ENCODE measurements around the gene FAM78B.

Gene FAM78B

DNA sequence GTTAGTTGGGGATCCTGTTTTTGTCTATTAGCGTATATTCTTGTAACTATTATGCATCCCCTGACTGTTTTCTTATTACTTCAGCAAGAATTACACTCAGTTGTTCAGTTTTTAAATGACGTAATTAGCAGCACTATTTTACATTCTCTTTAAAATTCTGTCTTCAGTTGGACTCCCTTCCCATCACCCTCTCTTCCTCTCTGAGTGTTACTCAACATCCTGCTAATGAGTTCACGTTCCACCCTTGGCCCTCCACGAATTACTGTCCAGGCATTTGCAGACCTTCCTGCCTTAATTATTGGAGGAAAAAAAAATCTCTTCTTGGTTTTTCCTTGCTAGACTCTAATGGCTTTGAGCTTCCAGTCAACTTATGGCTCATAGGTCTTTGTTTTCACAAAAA lies 23.6 kb upstream of the FAM78B start:
- H3K9me2 ChIP-seq (ENCODE audit: low read depth, low read length), result no peaks in the 10 kb centered on the region
- H3K4me1 ChIP-seq (ENCODE audit: insufficient read depth, low read length, severe bottlenecking), result no peaks in the 10 kb centered on the region
- H3K9ac ChIP-seq (ENCODE audit: low read length), result no peak overlapping the region

DNA sequence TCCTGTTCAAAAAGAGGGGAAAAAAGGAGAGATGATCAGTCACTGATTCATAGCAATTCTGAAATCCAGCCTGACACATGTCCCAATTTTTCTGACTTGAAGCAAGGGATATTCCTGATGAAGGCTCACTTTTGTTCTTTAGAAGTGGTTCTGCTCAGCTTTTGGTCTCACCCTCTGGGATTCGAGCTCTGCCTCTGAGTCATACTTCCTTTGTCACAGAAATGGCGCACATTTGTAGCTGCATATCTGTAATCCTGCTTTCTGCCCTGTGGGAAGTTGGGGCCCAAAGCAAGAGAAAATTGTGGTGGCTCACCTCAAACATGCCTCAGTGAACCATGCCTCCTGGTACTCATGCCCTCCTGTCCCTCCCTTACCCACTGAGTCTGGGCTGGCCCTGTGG lies 22.3 kb upstream of the FAM78B start:
- H3K4me2 ChIP-seq (ENCODE audit: low read length), result no peak overlapping the region

More for the DNA sequence above, 23.6 kb upstream of the FAM78B start:
- Histone ChIP-seq H3K9me3 (ENCODE audit: low read length) (no peaks in the 10 kb centered on the region), H3K4me2 (ENCODE audit: low read length) (no peak overlapping the region), H3K27me3 (ENCODE audit: insufficient read depth, low read length) (no peaks in the 10 kb centered on the region), H3K4me3 (ENCODE audit: low read depth, low read length, poor library complexity, severe bottlenecking) (no peak overlapping the region), H3K27ac (ENCODE audit: low read depth, low read length, poor library complexity, severe bottlenecking) (no peak overlapping the region), H3K36me3 (ENCODE audit: insufficient read depth, low read length) (no peaks in the 10 kb centered on the region), H3K79me2 (ENCODE audit: insufficient read depth, low read length) (no peaks in the 10 kb centered on the region), H3F3A (ENCODE audit: insufficient read depth, low read length) (no peaks in the 10 kb centered on the region), H4K20me1 (ENCODE audit: insufficient read depth, low read length) (no peaks in the 10 kb centered on the region), H2AFZ (ENCODE audit: low read length) (no peak overlapping the region)
- TF ChIP-seq EZH2 (IDR thresholded peaks at IDR 0.05; ENCODE audit: borderline replicate concordance, low read length), result no peak
- TF ChIP-seq, protein P1, sequence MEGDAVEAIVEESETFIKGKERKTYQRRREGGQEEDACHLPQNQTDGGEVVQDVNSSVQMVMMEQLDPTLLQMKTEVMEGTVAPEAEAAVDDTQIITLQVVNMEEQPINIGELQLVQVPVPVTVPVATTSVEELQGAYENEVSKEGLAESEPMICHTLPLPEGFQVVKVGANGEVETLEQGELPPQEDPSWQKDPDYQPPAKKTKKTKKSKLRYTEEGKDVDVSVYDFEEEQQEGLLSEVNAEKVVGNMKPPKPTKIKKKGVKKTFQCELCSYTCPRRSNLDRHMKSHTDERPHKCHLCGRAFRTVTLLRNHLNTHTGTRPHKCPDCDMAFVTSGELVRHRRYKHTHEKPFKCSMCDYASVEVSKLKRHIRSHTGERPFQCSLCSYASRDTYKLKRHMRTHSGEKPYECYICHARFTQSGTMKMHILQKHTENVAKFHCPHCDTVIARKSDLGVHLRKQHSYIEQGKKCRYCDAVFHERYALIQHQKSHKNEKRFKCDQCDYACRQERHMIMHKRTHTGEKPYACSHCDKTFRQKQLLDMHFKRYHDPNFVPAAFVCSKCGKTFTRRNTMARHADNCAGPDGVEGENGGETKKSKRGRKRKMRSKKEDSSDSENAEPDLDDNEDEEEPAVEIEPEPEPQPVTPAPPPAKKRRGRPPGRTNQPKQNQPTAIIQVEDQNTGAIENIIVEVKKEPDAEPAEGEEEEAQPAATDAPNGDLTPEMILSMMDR (IDR thresholded peaks at IDR 0.05; ENCODE audit: low read length), result no peak

DNA sequence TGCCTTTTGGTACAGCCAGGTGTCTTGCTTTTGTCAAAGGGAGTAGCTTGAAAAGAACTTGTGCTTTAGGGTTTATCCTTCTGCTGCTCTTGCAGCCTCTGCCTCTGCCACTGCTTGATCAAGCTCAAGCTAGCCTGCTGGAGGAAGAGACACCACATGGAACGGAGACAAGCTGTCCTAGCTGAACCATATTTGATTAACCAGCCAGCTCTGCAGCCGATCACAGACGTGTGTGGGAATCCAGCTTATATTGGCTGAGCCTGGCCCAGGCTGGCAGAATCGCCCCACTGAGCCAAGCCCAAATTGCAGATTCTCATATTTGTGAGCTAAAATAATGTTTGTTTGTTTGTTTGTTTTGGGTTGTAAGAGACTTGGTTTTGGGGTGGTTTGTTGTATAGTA lies 18.7 kb upstream of the FAM78B start:
- no peaks in the 10 kb centered on the region for H3K9me2 ChIP-seq (ENCODE audit: low read depth, low read length)
- H2AFZ ChIP-seq (ENCODE audit: low read length), result no peak overlapping the region
- H3K4me1 ChIP-seq (ENCODE audit: insufficient read depth, low read length, severe bottlenecking), result no peaks in the 10 kb centered on the region
- H3K9me3 ChIP-seq (ENCODE audit: low read length), result no peaks in the 10 kb centered on the region
- H3K4me3 ChIP-seq (ENCODE audit: low read depth, low read length, poor library complexity, severe bottlenecking), result no peak overlapping the region
- H4K20me1 ChIP-seq (ENCODE audit: insufficient read depth, low read length), result no peaks in the 10 kb centered on the region
- H3F3A ChIP-seq (ENCODE audit: insufficient read depth, low read length), result no peaks in the 10 kb centered on the region
- H3K79me2 ChIP-seq (ENCODE audit: insufficient read depth, low read length), result no peaks in the 10 kb centered on the region
- H3K27ac ChIP-seq (ENCODE audit: low read depth, low read length, poor library complexity, severe bottlenecking), result no peak overlapping the region
- H3K36me3 ChIP-seq (ENCODE audit: insufficient read depth, low read length), result no peaks in the 10 kb centered on the region
- H3K27me3 ChIP-seq (ENCODE audit: insufficient read depth, low read length), result no peaks in the 10 kb centered on the region
- no peak for TF ChIP-seq EZH2 (IDR thresholded peaks at IDR 0.05; ENCODE audit: borderline replicate concordance, low read length)
- TF ChIP-seq, protein P1 (IDR thresholded peaks at IDR 0.05; ENCODE audit: low read length), result no peak
- H3K4me2 ChIP-seq (ENCODE audit: low read length), result no peak overlapping the region
- no peak overlapping the region for H3K9ac ChIP-seq (ENCODE audit: low read length)

More for the DNA sequence above, 22.3 kb upstream of the FAM78B start:
- Histone ChIP-seq H3K36me3 (ENCODE audit: insufficient read depth, low read length) (no peaks in the 10 kb centered on the region), H3K27me3 (ENCODE audit: insufficient read depth, low read length) (no peaks in the 10 kb centered on the region), H3K27ac (ENCODE audit: low read depth, low read length, poor library complexity, severe bottlenecking) (no peak overlapping the region), H2AFZ (ENCODE audit: low read length) (no peak overlapping the region), H3K79me2 (ENCODE audit: insufficient read depth, low read length) (no peaks in the 10 kb centered on the region), H4K20me1 (ENCODE audit: insufficient read depth, low read length) (no peaks in the 10 kb centered on the region), H3K9me3 (ENCODE audit: low read length) (no peaks in the 10 kb centered on the region), H3F3A (ENCODE audit: insufficient read depth, low read length) (no peaks in the 10 kb centered on the region), H3K9ac (ENCODE audit: low read length) (no peak overlapping the region), H3K4me3 (ENCODE audit: low read depth, low read length, poor library complexity, severe bottlenecking) (no peak overlapping the region), H3K4me1 (ENCODE audit: insufficient read depth, low read length, severe bottlenecking) (no peaks in the 10 kb centered on the region), H3K9me2 (ENCODE audit: low read depth, low read length) (no peaks in the 10 kb centered on the region)
- TF ChIP-seq EZH2 (IDR thresholded peaks at IDR 0.05; ENCODE audit: borderline replicate concordance, low read length), result no peak
- TF ChIP-seq, protein P1 (IDR thresholded peaks at IDR 0.05; ENCODE audit: low read length), result no peak

All from OCI-LY1 (cell line).